ENCODE results near the gene KMO.

KMO gene

DNA sequence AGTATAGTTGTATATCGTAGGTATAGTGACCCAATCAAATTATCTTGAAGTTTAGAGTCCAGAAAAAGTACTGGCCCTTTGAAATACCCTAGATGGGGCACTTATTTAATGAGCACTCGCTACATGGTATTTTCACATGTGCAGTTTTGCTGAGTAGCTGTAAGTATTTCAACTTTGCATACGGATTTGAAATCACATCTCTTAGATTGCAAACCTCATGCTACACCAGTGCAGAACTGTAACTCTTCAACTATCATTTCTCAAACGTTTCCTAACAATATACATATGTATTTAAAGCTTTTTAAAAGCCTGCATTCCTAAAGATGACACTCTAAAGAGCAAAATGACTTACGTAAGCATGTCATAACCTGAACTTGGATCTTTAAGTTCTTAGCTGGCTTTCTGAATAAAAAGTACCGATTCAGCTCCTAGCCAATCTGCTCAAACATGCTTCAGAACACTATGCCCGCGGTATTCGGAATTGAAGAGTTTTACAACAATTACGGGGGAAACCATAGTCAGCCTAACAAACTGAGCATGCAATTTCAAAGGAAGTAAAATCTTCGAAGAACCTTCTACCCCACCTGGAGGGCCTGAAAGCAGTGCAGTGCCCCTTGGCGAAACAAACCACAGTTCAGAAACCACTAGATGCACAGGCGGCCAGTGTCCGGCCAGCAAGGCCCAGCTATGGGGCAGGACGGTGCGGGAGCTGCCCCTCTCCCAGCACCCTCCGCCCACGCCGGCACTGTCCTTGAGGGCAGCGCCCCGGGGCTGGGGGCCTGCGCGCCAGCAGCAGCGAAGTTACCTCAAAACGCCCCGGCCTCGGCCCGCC, 13.5 kb upstream of the KMO start:
- Histone ChIP-seq H3K9me3 (ENCODE audit: control insufficient read depth in 1 of 2, low read length in 2 of 2) (no peaks in the 10 kb centered on the region), H3K4me3 (ENCODE audit: low read depth in 1 of 2, low read length in 2 of 2) (peak overlapping the region; percentile 75 to 87), H3K27me3 (ENCODE audit: control insufficient read depth in 1 of 2, insufficient read depth in 2 of 2, low read length in 2 of 2) (peaks cover 0 to 8% of the 10 kb centered on the region in 2 donors), H3K36me3 (ENCODE audit: control insufficient read depth in 1 of 2, insufficient read depth in 2 of 2, low read length in 2 of 2) (no peaks in the 10 kb centered on the region), H3K4me1 (ENCODE audit: control insufficient read depth in 1 of 2, insufficient read depth in 2 of 2, low read length in 2 of 2) (peaks cover 7% of the 10 kb centered on the region in 2 donors), H3K27ac (ENCODE audit: low read depth, low read length) (no peak overlapping the region), H3K9ac (ENCODE audit: low read depth in 1 of 2, low read length in 2 of 2) (peak overlapping the region; percentile 75 to 87)

DNA sequence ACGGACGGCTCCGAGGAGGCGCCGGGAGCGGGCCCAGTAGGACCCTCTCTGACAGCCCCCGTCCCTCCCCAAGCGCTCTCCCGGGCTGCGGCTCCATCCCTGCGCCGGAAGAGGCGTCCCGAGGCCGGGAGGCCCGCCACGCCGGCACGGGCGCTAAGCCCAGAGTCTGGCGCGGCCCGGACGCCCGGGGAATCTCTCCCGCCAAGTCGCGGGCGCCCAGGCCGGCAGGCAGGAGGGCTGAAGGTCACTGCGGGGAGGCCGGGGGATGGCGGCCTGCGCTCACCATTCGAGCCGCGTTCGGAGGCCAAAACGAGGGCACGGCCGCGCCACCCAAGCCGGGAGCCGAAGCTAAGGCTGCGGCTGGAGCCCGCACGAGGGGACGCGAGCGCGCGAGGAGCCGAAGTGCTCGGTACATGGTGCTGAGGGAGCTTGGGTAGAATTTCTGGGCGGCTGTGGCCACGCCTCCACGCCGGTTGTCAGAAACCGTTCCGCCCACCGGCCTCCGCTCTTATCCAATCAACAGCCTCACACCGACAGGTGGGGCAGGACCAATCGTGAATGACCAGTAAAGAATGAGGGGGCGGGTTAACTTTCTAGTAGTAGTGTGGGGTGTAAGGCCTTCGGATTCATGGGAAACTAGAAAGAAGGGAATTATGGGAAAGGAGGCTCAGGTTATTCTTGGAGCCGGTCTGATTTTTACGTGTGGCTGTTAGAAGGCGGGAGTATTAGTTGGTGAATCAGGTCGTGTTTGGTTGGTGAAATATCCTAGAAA, 12.7 kb upstream of the KMO start, which contains the start of gene FH:
TSS of gene FH (minus strand) at position 448 of the 772 bp plus-strand sequence. CDS start at position 415, 33 bp downstream.
- peak within 1 kb of the TSS; percentile 75 to 87 for H3K9ac ChIP-seq (ENCODE audit: low read depth in 1 of 2, low read length in 2 of 2)
- H3K36me3 ChIP-seq (ENCODE audit: control insufficient read depth in 1 of 2, insufficient read depth in 2 of 2, low read length in 2 of 2) = no peaks in the 10 kb centered on the region
- peaks cover 7% of the 10 kb centered on the region in 2 donors for H3K4me1 ChIP-seq (ENCODE audit: control insufficient read depth in 1 of 2, insufficient read depth in 2 of 2, low read length in 2 of 2)

GRCh38 chr1:241520080-241520465, 12.1 kb upstream of the KMO start:
- peaks cover 0 to 13% of the 10 kb centered on the region in 2 donors for H3K27me3 ChIP-seq (ENCODE audit: control insufficient read depth in 1 of 2, insufficient read depth in 2 of 2, low read length in 2 of 2)
- H3K4me3 ChIP-seq (ENCODE audit: low read depth in 1 of 2, low read length in 2 of 2) = peak overlapping the region; percentile 63 to 87
- no peaks in the 10 kb centered on the region for H3K9me3 ChIP-seq (ENCODE audit: control insufficient read depth in 1 of 2, low read length in 2 of 2)
- peaks cover 5% of the 10 kb centered on the region in 2 donors for H3K4me1 ChIP-seq (ENCODE audit: control insufficient read depth in 1 of 2, insufficient read depth in 2 of 2, low read length in 2 of 2)
- H3K27ac ChIP-seq (ENCODE audit: low read depth, low read length) = no peak overlapping the region
- peak overlapping the region in 1 of 2 donors; percentile 22 for H3K9ac ChIP-seq (ENCODE audit: low read depth in 1 of 2, low read length in 2 of 2)
- H3K36me3 ChIP-seq (ENCODE audit: control insufficient read depth in 1 of 2, insufficient read depth in 2 of 2, low read length in 2 of 2) = no peaks in the 10 kb centered on the region

More for the DNA sequence above, 12.7 kb upstream of the KMO start, which contains the start of gene FH:
- Histone ChIP-seq H3K27ac (ENCODE audit: low read depth, low read length) (peak within 1 kb of the TSS; percentile 84), H3K4me3 (ENCODE audit: low read depth in 1 of 2, low read length in 2 of 2) (peak within 1 kb of the TSS; percentile 75 to 87), H3K27me3 (ENCODE audit: control insufficient read depth in 1 of 2, insufficient read depth in 2 of 2, low read length in 2 of 2) (peaks cover 0 to 8% of the 10 kb centered on the region in 2 donors), H3K9me3 (ENCODE audit: control insufficient read depth in 1 of 2, low read length in 2 of 2) (no peaks in the 10 kb centered on the region)

GRCh38 chr1:241521718-241522117, 10.5 kb upstream of the KMO start:
- Histone ChIP-seq H3K9me3 (ENCODE audit: control insufficient read depth in 1 of 2, low read length in 2 of 2) (no peaks in the 10 kb centered on the region), H3K4me1 (ENCODE audit: control insufficient read depth in 1 of 2, insufficient read depth in 2 of 2, low read length in 2 of 2) (peaks cover 3 to 4% of the 10 kb centered on the region in 2 donors), H3K9ac (ENCODE audit: low read depth in 1 of 2, low read length in 2 of 2) (no peak overlapping the region)

DNA sequence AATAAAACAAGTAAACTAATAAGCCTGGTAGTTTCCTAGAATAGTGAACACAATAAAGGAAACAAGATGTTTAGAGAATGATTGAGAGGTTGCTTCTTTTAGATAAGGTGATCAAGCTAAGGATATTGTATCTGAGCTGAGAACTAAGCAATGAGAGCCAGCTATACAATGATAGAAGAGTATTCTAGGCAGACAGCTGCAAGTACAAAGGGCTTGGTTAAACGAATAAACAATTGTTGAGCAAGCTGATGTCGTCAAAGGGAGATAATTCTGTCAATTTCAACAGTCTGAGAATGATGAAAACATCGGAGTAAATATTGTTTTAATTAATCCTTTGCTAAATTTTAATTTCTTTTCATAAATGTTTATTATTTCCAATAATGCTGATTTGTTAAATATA, 7.2 kb upstream of the KMO start:
- Histone ChIP-seq H3K27me3 (ENCODE audit: control insufficient read depth in 1 of 2, insufficient read depth in 2 of 2, low read length in 2 of 2) (peaks cover 0 to 17% of the 10 kb centered on the region in 2 donors), H3K9ac (ENCODE audit: low read depth in 1 of 2, low read length in 2 of 2) (no peak overlapping the region), H3K27ac (ENCODE audit: low read depth, low read length) (no peak overlapping the region), H3K4me1 (ENCODE audit: control insufficient read depth in 1 of 2, insufficient read depth in 2 of 2, low read length in 2 of 2) (no peaks in the 10 kb centered on the region), H3K36me3 (ENCODE audit: control insufficient read depth in 1 of 2, insufficient read depth in 2 of 2, low read length in 2 of 2) (no peaks in the 10 kb centered on the region), H3K9me3 (ENCODE audit: control insufficient read depth in 1 of 2, low read length in 2 of 2) (no peaks in the 10 kb centered on the region), H3K4me3 (ENCODE audit: low read depth in 1 of 2, low read length in 2 of 2) (no peak overlapping the region)

More at GRCh38 chr1:241521718-241522117, 10.5 kb upstream of the KMO start:
- H3K4me3 ChIP-seq (ENCODE audit: low read depth in 1 of 2, low read length in 2 of 2) = no peak overlapping the region
- H3K27me3 ChIP-seq (ENCODE audit: control insufficient read depth in 1 of 2, insufficient read depth in 2 of 2, low read length in 2 of 2) = peaks cover 0 to 17% of the 10 kb centered on the region in 2 donors
- H3K27ac ChIP-seq (ENCODE audit: low read depth, low read length) = no peak overlapping the region
- H3K36me3 ChIP-seq (ENCODE audit: control insufficient read depth in 1 of 2, insufficient read depth in 2 of 2, low read length in 2 of 2) = no peaks in the 10 kb centered on the region

- Histone ChIP-seq H3K4me1 (ENCODE audit: control insufficient read depth in 1 of 2, insufficient read depth in 2 of 2, low read length in 2 of 2) (peaks cover 0 to 1% of the 10 kb centered on the region in 2 donors), H3K9ac (ENCODE audit: low read depth in 1 of 2, low read length in 2 of 2) (no peak overlapping the region), H3K36me3 (ENCODE audit: control insufficient read depth in 1 of 2, insufficient read depth in 2 of 2, low read length in 2 of 2) (no peaks in the 10 kb centered on the region), H3K27me3 (ENCODE audit: control insufficient read depth in 1 of 2, insufficient read depth in 2 of 2, low read length in 2 of 2) (peaks cover 0 to 17% of the 10 kb centered on the region in 2 donors), H3K4me3 (ENCODE audit: low read depth in 1 of 2, low read length in 2 of 2) (no peak overlapping the region), H3K27ac (ENCODE audit: low read depth, low read length) (no peak overlapping the region), H3K9me3 (ENCODE audit: control insufficient read depth in 1 of 2, low read length in 2 of 2) (no peaks in the 10 kb centered on the region)
These were observed 5.0 kb upstream of the KMO start for GRCh38 chr1:241527146-241527545.

DNA sequence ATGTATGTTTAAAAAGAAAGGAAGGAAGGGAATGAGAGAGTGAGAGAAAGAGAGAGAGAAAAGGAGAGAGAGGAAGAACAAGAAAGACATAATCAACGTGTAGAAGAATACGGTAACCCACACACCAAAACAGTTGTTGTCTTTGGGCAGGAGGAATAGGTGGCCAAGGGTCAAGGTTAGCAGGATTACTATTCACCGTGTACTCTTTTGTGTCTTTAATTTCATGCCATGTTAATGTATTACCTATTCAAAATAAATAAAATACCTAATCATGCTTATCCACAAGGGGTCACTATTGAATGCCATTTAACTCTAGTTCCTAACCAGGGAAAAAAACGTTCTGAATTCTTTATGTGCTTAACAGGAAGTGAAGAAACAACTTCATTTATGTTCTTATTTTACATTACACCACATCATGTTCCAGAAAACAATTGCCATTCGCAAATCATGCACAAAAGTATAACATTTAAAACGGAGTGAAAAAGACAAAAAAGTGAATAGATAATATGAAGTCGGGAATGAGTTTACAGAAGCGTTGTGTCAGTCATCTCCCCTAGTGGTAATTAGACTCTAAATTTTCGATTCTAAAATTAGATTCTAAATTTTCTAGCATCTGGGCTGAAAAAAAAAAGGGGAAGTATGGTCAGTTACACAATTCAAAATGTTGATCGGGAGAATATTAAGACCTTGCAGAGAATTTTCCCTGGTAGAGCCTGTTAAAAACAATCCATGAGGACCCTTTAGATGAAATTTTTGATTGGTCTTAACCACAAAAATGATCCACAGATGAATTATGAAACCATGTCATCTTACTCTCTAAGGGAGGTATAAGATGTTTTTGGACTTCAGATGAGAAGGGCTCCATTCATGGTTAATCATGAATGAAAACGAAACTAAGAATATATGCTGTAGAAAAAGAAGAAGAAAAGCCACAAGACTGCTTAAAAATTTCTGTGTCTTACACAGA, 700 bp upstream of the KMO start:
- H3K27ac ChIP-seq (ENCODE audit: low read depth, low read length) = no peak overlapping the region
- peak overlapping the region; percentile 73 to 84 for H3K4me3 ChIP-seq (ENCODE audit: low read depth in 1 of 2, low read length in 2 of 2)
- no peaks in the 10 kb centered on the region for H3K9me3 ChIP-seq (ENCODE audit: control insufficient read depth in 1 of 2, low read length in 2 of 2)
- peaks cover 0 to 3% of the 10 kb centered on the region in 2 donors for H3K4me1 ChIP-seq (ENCODE audit: control insufficient read depth in 1 of 2, insufficient read depth in 2 of 2, low read length in 2 of 2)
- H3K9ac ChIP-seq (ENCODE audit: low read depth in 1 of 2, low read length in 2 of 2) = peak overlapping the region; percentile 54 to 59
- no peaks in the 10 kb centered on the region for H3K27me3 ChIP-seq (ENCODE audit: control insufficient read depth in 1 of 2, insufficient read depth in 2 of 2, low read length in 2 of 2)
- no peaks in the 10 kb centered on the region for H3K36me3 ChIP-seq (ENCODE audit: control insufficient read depth in 1 of 2, insufficient read depth in 2 of 2, low read length in 2 of 2)

DNA sequence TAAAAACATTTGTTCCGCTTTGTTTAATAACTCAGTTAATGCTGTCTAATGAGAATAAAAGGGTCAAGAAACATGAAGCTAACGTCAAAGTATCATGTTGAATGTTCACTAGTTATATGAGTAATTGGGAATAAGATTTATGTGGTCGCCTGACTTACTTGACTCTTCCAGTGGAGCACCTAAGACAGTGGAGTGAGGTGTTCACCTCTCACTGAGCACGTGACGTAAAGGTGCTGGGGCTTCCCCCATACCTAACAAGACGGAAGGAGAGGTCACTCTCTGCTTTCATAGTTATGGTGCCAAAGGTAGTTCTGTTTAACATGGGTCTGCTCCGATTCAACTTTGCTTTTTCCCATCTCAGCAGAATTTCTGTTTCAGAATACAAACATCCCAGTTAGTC, 686 bp downstream of the KMO start:
- no peak overlapping the region for H3K9ac ChIP-seq (ENCODE audit: low read depth in 1 of 2, low read length in 2 of 2)
- no peaks in the 10 kb centered on the region for H3K27me3 ChIP-seq (ENCODE audit: control insufficient read depth in 1 of 2, insufficient read depth in 2 of 2, low read length in 2 of 2)
- H3K27ac ChIP-seq (ENCODE audit: low read depth, low read length) = no peak overlapping the region
- peaks cover 0 to 3% of the 10 kb centered on the region in 2 donors for H3K4me1 ChIP-seq (ENCODE audit: control insufficient read depth in 1 of 2, insufficient read depth in 2 of 2, low read length in 2 of 2)
- H3K9me3 ChIP-seq (ENCODE audit: control insufficient read depth in 1 of 2, low read length in 2 of 2) = no peaks in the 10 kb centered on the region
- H3K36me3 ChIP-seq (ENCODE audit: control insufficient read depth in 1 of 2, insufficient read depth in 2 of 2, low read length in 2 of 2) = no peaks in the 10 kb centered on the region
- H3K4me3 ChIP-seq (ENCODE audit: low read depth in 1 of 2, low read length in 2 of 2) = peak overlapping the region in 1 of 2 donors; percentile 7

GRCh38 chr1:241533326-241534115, 1.3 kb downstream of the KMO start:
- Histone ChIP-seq H3K27ac (ENCODE audit: low read depth, low read length) (no peak overlapping the region), H3K4me1 (ENCODE audit: control insufficient read depth in 1 of 2, insufficient read depth in 2 of 2, low read length in 2 of 2) (peaks cover 0 to 3% of the 10 kb centered on the region in 2 donors), H3K27me3 (ENCODE audit: control insufficient read depth in 1 of 2, insufficient read depth in 2 of 2, low read length in 2 of 2) (no peaks in the 10 kb centered on the region), H3K36me3 (ENCODE audit: control insufficient read depth in 1 of 2, insufficient read depth in 2 of 2, low read length in 2 of 2) (no peaks in the 10 kb centered on the region), H3K4me3 (ENCODE audit: low read depth in 1 of 2, low read length in 2 of 2) (no peak overlapping the region), H3K9me3 (ENCODE audit: control insufficient read depth in 1 of 2, low read length in 2 of 2) (no peaks in the 10 kb centered on the region), H3K9ac (ENCODE audit: low read depth in 1 of 2, low read length in 2 of 2) (peak overlapping the region in 1 of 2 donors; percentile 10)
